IPS DF 19.7 (cell line): ENCODE results near the gene TNRC6C.
"Not testable (repeated sequence)": the region's sequence is repeated elsewhere in the genome, so short reads cannot be mapped to it uniquely, and the experiment has no call there.

Source experiments
- DNase-seq: peaks from one replicate; pipeline ENCODE4 v3.0.0-alpha.2; 2013; ENCODE audit warnings: low read depth, low spot score

The TNRC6C gene

GRCh38 chr17:78043031-78043430, 84.5 kb downstream of the TNRC6C start:
- DNase-seq = no peak

- DNase-seq = no peak
Observed at GRCh38 chr17:78044280-78044835, 85.9 kb downstream of the TNRC6C start.

GRCh38 chr17:78045316-78045715, 86.8 kb downstream of the TNRC6C start:
- DNase-seq = no peak

- no peak for DNase-seq
Observed at GRCh38 chr17:78046923-78047322, 88.4 kb downstream of the TNRC6C start.

GRCh38 chr17:78048346-78049292, 90.1 kb downstream of the TNRC6C start:
- DNase-seq = no peak

GRCh38 chr17:78049609-78050008, 91.1 kb downstream of the TNRC6C start:
- DNase-seq = no peak

- DNase-seq = no peak
Observed at GRCh38 chr17:78051186-78051972, 92.9 kb downstream of the TNRC6C start.

GRCh38 chr17:78053777-78054468, 95.4 kb downstream of the TNRC6C start:
- no peak for DNase-seq

GRCh38 chr17:78057113-78057740, 98.7 kb downstream of the TNRC6C start:
- DNase-seq = no peak

GRCh38 chr17:78058001-78058400, 99.5 kb downstream of the TNRC6C start:
- DNase-seq = no peak

- no peak for DNase-seq
Observed at GRCh38 chr17:78058581-78058980, 100.1 kb downstream of the TNRC6C start.

- DNase-seq = no peak
Observed at GRCh38 chr17:78062596-78062995, 104.1 kb downstream of the TNRC6C start.

GRCh38 chr17:78063489-78063888, 105.0 kb downstream of the TNRC6C start:
- DNase-seq = no peak

- no peak for DNase-seq
Observed at GRCh38 chr17:78064708-78065107, 106.2 kb downstream of the TNRC6C start.

- DNase-seq = not testable (repeated sequence)
Observed at GRCh38 chr17:78066976-78067375, 108.5 kb downstream of the TNRC6C start.

- no peak for DNase-seq
Observed at GRCh38 chr17:78069695-78070094, 111.2 kb downstream of the TNRC6C start.

- no peak for DNase-seq
Observed at GRCh38 chr17:78072961-78073360, 114.5 kb downstream of the TNRC6C start.

GRCh38 chr17:78075011-78075410, 116.5 kb downstream of the TNRC6C start:
- no peak for DNase-seq

GRCh38 chr17:78075545-78075944, 117.0 kb downstream of the TNRC6C start:
- no peak for DNase-seq

GRCh38 chr17:78079253-78079652, 120.8 kb downstream of the TNRC6C start:
- no peak for DNase-seq

- no peak for DNase-seq
Observed at GRCh38 chr17:78081551-78081950, 123.0 kb downstream of the TNRC6C start.
